ENCODE measurements around the gene URM1. TPM values are rescaled to one million over a fixed set of nuclear protein-coding genes. Genes with fewer than 3 reads are reported as not detected.

URM1 gene
- total RNA-seq, 1 experiment from 2014 or later: 45.4 TPM

- DNase-seq (ENCODE audit: low read depth, low spot score) (no peak), ATAC-seq (no peak)
- in situ Hi-C loops (cut with HindIII; ENCODE audit: low pct_unique_long_range_greater_than_20kb, low sequenced_read_pairs) (no loop called here), intact Hi-C loops (cut with micrococcal nuclease; ENCODE audit: unreplicated experiment) (no loop called here)
- no peak overlapping the region for H3K27ac ChIP-seq (ENCODE audit: low read length)
- no peak overlapping the region for H3K4me3 ChIP-seq (ENCODE audit: low read depth in 2 of 2, low read length in 2 of 2)
- POLR2A ChIA-PET: interaction anchor here (0.6 kb wide), 1 partner anchor 193 kb away, joined by 6 read pairs; no protein-coding TSS in a partner anchor
- peaks cover 9% of the 10 kb centered on the region; the same call in 1 of the 2 replicates for H3K4me1 ChIP-seq (ENCODE audit: control insufficient read depth, insufficient read depth, low read length)
- CTCF ChIA-PET: no interaction called here
- H3K36me3 ChIP-seq (ENCODE audit: control insufficient read depth, insufficient read depth, low read length): no peaks in the 10 kb centered on the region
- no peak for TF ChIP-seq REST (IDR thresholded peaks at IDR 0.05; ENCODE audit: insufficient read depth in 1 of 2, low read depth in 2 of 2, low read length in 1 of 2)
- TF ChIP-seq SIN3A (IDR thresholded peaks at IDR 0.05; ENCODE audit: borderline replicate concordance, insufficient read depth, low read depth, low read length): no peak
- no peak for TF ChIP-seq POLR2AphosphoS5 (IDR thresholded peaks at IDR 0.05; ENCODE audit: low read depth, low read length)
- no peak for TF ChIP-seq CTCF (IDR thresholded peaks at IDR 0.05)
- no peak for TF ChIP-seq TCF7L2 (IDR thresholded peaks at IDR 0.05; ENCODE audit: low read depth, low read length)
- BruUV-seq (replicated peaks): no TSS peak
- no peaks in the 10 kb centered on the region for H3K9me3 ChIP-seq (ENCODE audit: control insufficient read depth, insufficient read depth, low read depth, low read length)
- H3K27me3 ChIP-seq (ENCODE audit: control insufficient read depth, insufficient read depth, low read length): no peaks in the 10 kb centered on the region
Observed at GRCh38 chr9:128405780-128406171, 34.6 kb downstream of the URM1 start.

- in situ Hi-C loops (cut with HindIII; ENCODE audit: low pct_unique_long_range_greater_than_20kb, low sequenced_read_pairs) (no loop called here), intact Hi-C loops (cut with micrococcal nuclease; ENCODE audit: unreplicated experiment) (no loop called here)
- no peak overlapping the region for H3K4me3 ChIP-seq (ENCODE audit: low read depth in 2 of 2, low read length in 2 of 2)
- TF ChIP-seq POLR2AphosphoS5 (IDR thresholded peaks at IDR 0.05; ENCODE audit: low read depth, low read length): no peak
- TF ChIP-seq REST (IDR thresholded peaks at IDR 0.05; ENCODE audit: insufficient read depth in 1 of 2, low read depth in 2 of 2, low read length in 1 of 2): no peak
- no peak for TF ChIP-seq TCF7L2 (IDR thresholded peaks at IDR 0.05; ENCODE audit: low read depth, low read length)
- TF ChIP-seq CTCF (IDR thresholded peaks at IDR 0.05): no peak
- no peak for TF ChIP-seq SIN3A (IDR thresholded peaks at IDR 0.05; ENCODE audit: borderline replicate concordance, insufficient read depth, low read depth, low read length)
- DNase-seq (ENCODE audit: low read depth, low spot score): no peak
- no peaks in the 10 kb centered on the region for H3K27me3 ChIP-seq (ENCODE audit: control insufficient read depth, insufficient read depth, low read length)
- peaks cover 9% of the 10 kb centered on the region; the same call in 1 of the 2 replicates for H3K4me1 ChIP-seq (ENCODE audit: control insufficient read depth, insufficient read depth, low read length)
- no peaks in the 10 kb centered on the region for H3K9me3 ChIP-seq (ENCODE audit: control insufficient read depth, insufficient read depth, low read depth, low read length)
- BruUV-seq (replicated peaks): no TSS peak
- POLR2A ChIA-PET: no interaction called here
- H3K27ac ChIP-seq (ENCODE audit: low read length): no peak overlapping the region
- CTCF ChIA-PET: no interaction called here
- ATAC-seq: no peak
- H3K36me3 ChIP-seq (ENCODE audit: control insufficient read depth, insufficient read depth, low read length): no peaks in the 10 kb centered on the region
Observed at GRCh38 chr9:128406848-128407391, 35.7 kb downstream of the URM1 start.

Data from Panc1 (cell line).